ENCODE results near the gene MAGI3.
"Not testable (repeated sequence)": the region's sequence is repeated elsewhere in the genome, so short reads cannot be mapped to it uniquely, and the experiment has no call there.

The MAGI3 gene

DNA sequence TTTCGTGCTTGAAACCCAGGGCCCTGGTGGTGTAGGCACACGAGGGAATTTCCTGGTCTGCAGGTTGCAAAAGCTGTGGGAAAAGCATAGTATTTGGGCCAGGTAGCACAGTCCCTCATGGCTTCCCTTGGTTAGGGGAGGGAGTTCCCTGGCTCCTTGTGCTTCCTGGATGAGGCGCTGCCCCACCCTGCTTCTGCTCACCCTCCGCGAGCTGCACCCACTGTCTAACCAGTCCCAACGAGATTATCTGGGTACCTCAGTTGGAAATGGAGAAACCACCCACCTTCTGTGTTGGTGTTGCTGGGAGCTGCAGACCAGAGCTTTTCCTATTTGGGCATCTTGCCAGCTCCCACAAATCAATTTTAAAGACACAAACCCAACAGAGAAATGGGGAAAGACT, 186.0 kb downstream of the MAGI3 start:
- Histone ChIP-seq H3K4me3 (ENCODE audit: low read depth, low read length) (no peak overlapping the region), H2AFZ (ENCODE audit: low read length, unreplicated experiment) (no peak overlapping the region)

DNA sequence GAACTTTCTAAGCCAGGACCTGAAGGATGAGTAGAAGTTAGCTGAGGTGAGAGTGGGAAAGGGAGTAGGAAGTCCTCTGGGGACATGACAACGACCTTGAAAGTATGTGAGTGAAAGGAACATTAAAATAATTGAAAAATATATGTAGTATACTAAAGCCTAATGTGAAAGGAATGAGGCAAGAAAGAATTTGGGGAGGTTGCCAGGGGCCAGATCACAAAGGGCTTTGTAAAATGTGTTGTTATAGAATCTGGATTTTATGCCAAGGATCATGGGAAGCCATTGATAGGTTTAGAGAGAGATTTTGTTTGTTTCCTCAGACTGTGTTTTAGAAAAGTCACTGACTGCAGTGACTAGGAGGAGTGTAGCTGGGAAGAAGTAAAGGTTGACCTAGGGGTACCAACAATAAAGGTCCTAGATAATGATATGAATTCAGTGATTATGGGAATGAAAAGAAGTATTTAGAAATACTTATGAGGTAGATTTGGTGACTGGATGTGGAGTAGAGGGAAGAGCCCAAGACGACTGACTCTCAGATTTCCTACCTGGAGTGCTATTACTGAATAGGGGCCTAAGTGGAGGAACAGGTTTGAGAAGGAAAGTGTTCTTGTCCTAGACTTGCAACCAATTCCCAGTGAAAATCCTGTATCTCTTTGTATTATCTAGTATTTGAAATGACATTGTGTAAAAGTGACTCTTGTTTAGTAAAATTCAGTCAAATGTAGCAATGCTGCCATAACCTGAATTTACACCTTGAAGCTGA, 189.1 kb downstream of the MAGI3 start:
- Histone ChIP-seq H3K36me3 (ENCODE audit: insufficient read depth, low read length) (no peaks in the 10 kb centered on the region), H2AFZ (ENCODE audit: low read length, unreplicated experiment) (no peak overlapping the region), H3K79me2 (ENCODE audit: control insufficient read depth, insufficient read depth, low read length, unreplicated experiment) (no peaks in the 10 kb centered on the region), H3K4me3 (ENCODE audit: low read depth, low read length) (no peak overlapping the region), H3K4me1 (ENCODE audit: control insufficient read depth, insufficient read depth, low read length, unreplicated experiment) (peaks cover 5% of the 10 kb centered on the region), H3K27ac (ENCODE audit: low read depth, low read length) (no peak overlapping the region), H3K27me3 (ENCODE audit: insufficient read depth, low read length) (no peaks in the 10 kb centered on the region)

More for the DNA sequence above, 186.0 kb downstream of the MAGI3 start:
- no peaks in the 10 kb centered on the region for H3K27me3 ChIP-seq (ENCODE audit: insufficient read depth, low read length)
- no peaks in the 10 kb centered on the region for H3K36me3 ChIP-seq (ENCODE audit: insufficient read depth, low read length)
- H3K4me1 ChIP-seq (ENCODE audit: control insufficient read depth, insufficient read depth, low read length, unreplicated experiment) = no peaks in the 10 kb centered on the region
- no peak overlapping the region for H3K27ac ChIP-seq (ENCODE audit: low read depth, low read length)
- H3K79me2 ChIP-seq (ENCODE audit: control insufficient read depth, insufficient read depth, low read length, unreplicated experiment) = no peaks in the 10 kb centered on the region

DNA sequence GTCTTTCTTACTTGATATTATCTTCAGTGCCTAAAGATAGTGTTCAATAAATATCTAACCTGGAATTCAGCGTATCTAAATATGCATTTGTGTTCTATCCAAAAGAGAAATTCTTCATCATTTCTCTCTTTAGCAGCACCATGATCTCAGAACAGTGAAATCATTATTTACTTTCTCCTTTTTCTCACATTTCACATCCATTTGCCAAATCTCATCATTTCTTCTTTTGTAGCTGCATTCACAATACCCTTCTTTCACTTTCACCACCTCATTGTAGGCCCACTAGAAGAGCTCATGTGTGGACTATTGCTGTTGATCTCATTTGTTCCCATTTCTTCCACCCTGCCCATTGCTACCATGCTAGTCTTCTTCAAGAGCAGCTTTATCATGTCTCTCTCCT, 191.0 kb downstream of the MAGI3 start:
- H3K4me3 ChIP-seq (ENCODE audit: low read depth, low read length) = no peak overlapping the region
- H3K4me1 ChIP-seq (ENCODE audit: control insufficient read depth, insufficient read depth, low read length, unreplicated experiment) = peaks cover 5% of the 10 kb centered on the region
- H3K27ac ChIP-seq (ENCODE audit: low read depth, low read length) = no peak overlapping the region
- no peak overlapping the region for H2AFZ ChIP-seq (ENCODE audit: low read length, unreplicated experiment)
- H3K36me3 ChIP-seq (ENCODE audit: insufficient read depth, low read length) = no peaks in the 10 kb centered on the region
- no peaks in the 10 kb centered on the region for H3K79me2 ChIP-seq (ENCODE audit: control insufficient read depth, insufficient read depth, low read length, unreplicated experiment)
- no peaks in the 10 kb centered on the region for H3K27me3 ChIP-seq (ENCODE audit: insufficient read depth, low read length)

DNA sequence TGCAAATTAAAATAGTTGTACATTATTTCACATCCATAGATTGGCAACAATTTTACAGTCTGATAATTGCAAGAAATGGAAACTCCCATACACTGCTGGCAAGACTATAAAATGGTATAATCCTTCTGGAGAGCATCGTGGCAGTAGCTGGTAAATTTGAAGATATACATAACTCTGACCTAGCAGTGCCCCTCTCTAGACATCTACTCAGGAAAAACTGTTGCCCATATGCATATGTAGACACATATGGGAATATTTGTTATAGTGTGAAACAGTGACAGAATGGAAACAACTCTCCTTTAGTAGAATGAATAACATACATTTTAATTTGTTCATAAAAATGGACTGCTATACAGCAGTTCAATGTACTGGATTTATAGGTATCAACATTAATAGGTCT, 191.8 kb downstream of the MAGI3 start:
- H3K27ac ChIP-seq (ENCODE audit: low read depth, low read length) = no peak overlapping the region
- H3K4me3 ChIP-seq (ENCODE audit: low read depth, low read length) = no peak overlapping the region
- H3K4me1 ChIP-seq (ENCODE audit: control insufficient read depth, insufficient read depth, low read length, unreplicated experiment) = peaks cover 5% of the 10 kb centered on the region
- H3K79me2 ChIP-seq (ENCODE audit: control insufficient read depth, insufficient read depth, low read length, unreplicated experiment) = no peaks in the 10 kb centered on the region
- no peaks in the 10 kb centered on the region for H3K36me3 ChIP-seq (ENCODE audit: insufficient read depth, low read length)
- H2AFZ ChIP-seq (ENCODE audit: low read length, unreplicated experiment) = no peak overlapping the region
- no peaks in the 10 kb centered on the region for H3K27me3 ChIP-seq (ENCODE audit: insufficient read depth, low read length)

DNA sequence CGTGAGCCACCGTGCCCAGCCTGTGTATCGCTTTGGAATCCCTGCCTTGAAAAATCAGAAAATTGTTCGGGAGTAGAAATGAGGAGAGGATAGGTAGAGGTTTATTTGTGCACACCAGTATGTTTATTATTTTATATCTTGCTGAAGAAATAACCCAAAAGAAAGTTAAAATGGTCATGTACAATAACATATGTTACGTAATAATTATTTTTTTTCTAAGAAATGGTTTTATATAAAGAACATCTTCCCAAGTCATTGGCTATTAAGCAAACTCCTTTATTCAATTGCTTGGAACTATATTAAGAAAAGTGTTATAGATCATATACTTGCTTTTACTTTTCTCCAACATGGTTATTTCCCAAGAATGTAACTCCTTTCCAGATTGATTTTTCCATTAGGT, 197.2 kb downstream of the MAGI3 start:
- Histone ChIP-seq H2AFZ (ENCODE audit: low read length, unreplicated experiment) (no peak overlapping the region), H3K27ac (ENCODE audit: low read depth, low read length) (no peak overlapping the region), H3K79me2 (ENCODE audit: control insufficient read depth, insufficient read depth, low read length, unreplicated experiment) (no peaks in the 10 kb centered on the region), H3K36me3 (ENCODE audit: insufficient read depth, low read length) (peaks cover 7% of the 10 kb centered on the region; the same call in 1 of the 2 replicates), H3K4me3 (ENCODE audit: low read depth, low read length) (no peak overlapping the region), H3K4me1 (ENCODE audit: control insufficient read depth, insufficient read depth, low read length, unreplicated experiment) (peaks cover 5% of the 10 kb centered on the region), H3K27me3 (ENCODE audit: insufficient read depth, low read length) (no peaks in the 10 kb centered on the region)

DNA sequence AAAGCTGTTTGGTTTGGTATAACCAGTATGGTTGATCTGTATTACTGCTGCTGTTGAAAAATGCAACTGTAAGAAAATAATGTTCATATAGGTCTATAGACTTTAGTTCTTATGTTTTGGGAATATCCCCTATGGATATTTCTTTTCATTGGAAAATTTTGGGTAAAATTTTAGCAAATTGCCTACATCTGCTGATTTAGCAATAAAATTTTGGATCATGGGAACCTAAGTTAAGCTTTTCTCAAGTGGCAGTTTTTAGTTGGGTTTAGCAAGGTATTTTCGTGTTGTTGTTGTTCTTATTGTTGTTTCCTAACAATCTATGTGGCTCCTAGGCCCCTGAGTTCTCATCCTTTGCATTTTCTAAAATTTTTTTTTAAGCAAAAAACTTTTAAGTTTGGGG, 201.9 kb downstream of the MAGI3 start:
- Histone ChIP-seq H3K27me3 (ENCODE audit: insufficient read depth, low read length) (no peaks in the 10 kb centered on the region), H3K36me3 (ENCODE audit: insufficient read depth, low read length) (peaks cover 30% of the 10 kb centered on the region), H3K27ac (ENCODE audit: low read depth, low read length) (no peak overlapping the region), H3K4me1 (ENCODE audit: control insufficient read depth, insufficient read depth, low read length, unreplicated experiment) (no peaks in the 10 kb centered on the region), H3K4me3 (ENCODE audit: low read depth, low read length) (no peak overlapping the region), H3K79me2 (ENCODE audit: control insufficient read depth, insufficient read depth, low read length, unreplicated experiment) (no peaks in the 10 kb centered on the region), H2AFZ (ENCODE audit: low read length, unreplicated experiment) (no peak overlapping the region)

DNA sequence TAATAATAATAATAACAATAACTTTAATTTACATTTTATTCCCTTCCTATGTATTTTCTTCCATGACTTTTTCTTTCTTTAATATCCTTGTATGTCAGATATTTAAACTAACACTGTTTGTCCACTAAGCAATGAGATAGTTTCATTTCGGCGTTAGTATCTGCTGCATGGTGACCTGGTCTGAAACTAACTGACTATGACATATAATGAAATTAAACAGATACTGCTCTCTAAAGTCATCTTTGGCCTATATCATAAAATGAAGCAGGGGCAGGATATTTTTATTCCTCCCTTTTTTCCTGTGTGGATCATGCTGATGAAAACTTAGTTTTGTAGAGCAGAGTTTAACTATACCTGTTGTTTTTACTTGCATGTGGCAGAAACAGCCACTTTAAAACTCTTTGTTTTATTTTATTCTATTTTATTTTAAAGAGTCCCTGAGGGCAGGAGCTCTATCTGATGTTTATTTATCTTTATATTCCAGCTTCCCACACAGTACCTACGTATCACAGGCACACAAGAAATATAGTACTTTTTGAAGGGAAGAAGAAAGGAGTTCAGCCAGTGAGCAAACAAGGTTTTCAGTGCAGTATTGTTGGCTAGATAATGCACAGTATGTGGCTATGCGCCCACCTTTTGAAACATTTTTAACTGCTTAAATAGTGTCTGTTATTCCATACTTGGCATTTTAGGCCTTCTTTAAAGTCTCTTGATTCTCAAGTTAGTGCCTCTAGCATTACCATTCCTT, 203.4 kb downstream of the MAGI3 start:
- no peaks in the 10 kb centered on the region for H3K27me3 ChIP-seq (ENCODE audit: insufficient read depth, low read length)
- no peak overlapping the region for H3K4me3 ChIP-seq (ENCODE audit: low read depth, low read length)
- H3K79me2 ChIP-seq (ENCODE audit: control insufficient read depth, insufficient read depth, low read length, unreplicated experiment) = no peaks in the 10 kb centered on the region
- H3K36me3 ChIP-seq (ENCODE audit: insufficient read depth, low read length) = peaks cover 34% of the 10 kb centered on the region
- no peak overlapping the region for H3K27ac ChIP-seq (ENCODE audit: low read depth, low read length)
- no peaks in the 10 kb centered on the region for H3K4me1 ChIP-seq (ENCODE audit: control insufficient read depth, insufficient read depth, low read length, unreplicated experiment)
- H2AFZ ChIP-seq (ENCODE audit: low read length, unreplicated experiment) = no peak overlapping the region

DNA sequence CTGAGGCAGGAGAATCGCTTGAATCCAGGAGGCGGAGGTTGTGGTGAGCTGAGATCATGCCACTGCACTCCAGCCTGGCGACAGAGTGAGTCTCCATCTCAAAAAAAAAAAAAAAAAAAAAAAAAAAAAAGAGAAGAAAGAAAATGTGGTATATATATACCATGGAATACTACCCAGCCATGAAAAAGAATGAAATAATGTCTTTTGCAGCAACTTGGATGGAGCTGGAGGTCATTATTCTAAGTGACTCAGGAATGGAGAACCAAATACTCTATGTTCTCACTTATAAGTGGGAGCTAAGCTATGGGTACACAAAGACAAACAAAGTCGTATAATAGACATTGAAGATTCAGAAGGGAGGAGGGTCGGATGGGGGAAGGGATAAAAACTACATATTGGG, 214.2 kb downstream of the MAGI3 start:
- H3K4me1 ChIP-seq (ENCODE audit: control insufficient read depth, insufficient read depth, low read length, unreplicated experiment); H2AFZ ChIP-seq (ENCODE audit: low read length, unreplicated experiment); H3K4me3 ChIP-seq (ENCODE audit: low read depth, low read length): not testable (repeated sequence)

DNA sequence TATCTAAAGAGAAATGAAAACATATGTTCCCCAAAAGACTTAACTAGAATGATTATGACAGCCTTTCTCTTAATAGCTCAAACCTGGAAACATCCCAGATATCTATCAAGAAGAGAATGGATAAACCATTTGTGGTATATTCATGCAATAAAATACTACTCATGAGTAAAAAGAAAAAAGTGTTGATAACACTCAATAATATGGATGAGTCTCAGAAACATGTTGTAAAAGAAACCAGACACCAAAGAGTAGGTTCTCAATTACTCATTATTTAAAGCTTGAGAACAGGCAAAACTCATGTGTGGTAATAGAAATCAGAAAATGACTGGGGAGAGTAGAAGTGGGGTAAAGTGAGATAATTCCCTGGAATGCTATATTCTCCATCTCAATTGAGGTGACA, 214.8 kb downstream of the MAGI3 start:
- H3K36me3 ChIP-seq (ENCODE audit: insufficient read depth, low read length) = no peaks in the 10 kb centered on the region
- H3K79me2 ChIP-seq (ENCODE audit: control insufficient read depth, insufficient read depth, low read length, unreplicated experiment) = no peaks in the 10 kb centered on the region
- H3K4me1 ChIP-seq (ENCODE audit: control insufficient read depth, insufficient read depth, low read length, unreplicated experiment) = no peaks in the 10 kb centered on the region

More for the DNA sequence above, 214.2 kb downstream of the MAGI3 start:
- not testable (repeated sequence) for H3K27ac ChIP-seq (ENCODE audit: low read depth, low read length); H3K27me3 ChIP-seq (ENCODE audit: insufficient read depth, low read length); H3K36me3 ChIP-seq (ENCODE audit: insufficient read depth, low read length); H3K79me2 ChIP-seq (ENCODE audit: control insufficient read depth, insufficient read depth, low read length, unreplicated experiment)

DNA sequence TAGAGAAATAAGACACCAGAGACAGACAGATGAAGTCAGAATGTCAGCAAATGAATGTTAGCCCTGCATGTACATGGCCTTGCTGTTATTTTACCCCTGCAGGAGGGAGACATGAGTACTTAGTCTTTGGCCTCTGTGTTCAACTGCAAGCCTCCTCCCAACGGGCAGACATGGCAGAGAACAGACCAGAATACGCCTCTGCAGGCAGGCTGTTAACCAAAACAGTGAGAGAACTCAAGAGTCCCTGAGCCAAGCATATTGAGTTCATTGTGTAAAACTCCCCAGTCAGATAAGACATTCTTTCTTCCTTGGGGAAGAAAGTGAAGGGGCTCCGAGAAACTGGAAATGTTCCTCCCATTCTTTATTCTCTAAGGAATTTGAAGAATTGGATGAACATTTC, 218.1 kb downstream of the MAGI3 start:
- no peaks in the 10 kb centered on the region for H3K36me3 ChIP-seq (ENCODE audit: insufficient read depth, low read length)
- H2AFZ ChIP-seq (ENCODE audit: low read length, unreplicated experiment) = no peak overlapping the region
- no peak overlapping the region for H3K27ac ChIP-seq (ENCODE audit: low read depth, low read length)
- no peaks in the 10 kb centered on the region for H3K4me1 ChIP-seq (ENCODE audit: control insufficient read depth, insufficient read depth, low read length, unreplicated experiment)
- H3K79me2 ChIP-seq (ENCODE audit: control insufficient read depth, insufficient read depth, low read length, unreplicated experiment) = no peaks in the 10 kb centered on the region
- no peak overlapping the region for H3K4me3 ChIP-seq (ENCODE audit: low read depth, low read length)
- H3K27me3 ChIP-seq (ENCODE audit: insufficient read depth, low read length) = no peaks in the 10 kb centered on the region

More for the DNA sequence above, 214.8 kb downstream of the MAGI3 start:
- Histone ChIP-seq H3K27me3 (ENCODE audit: insufficient read depth, low read length) (no peaks in the 10 kb centered on the region), H3K27ac (ENCODE audit: low read depth, low read length) (no peak overlapping the region), H3K4me3 (ENCODE audit: low read depth, low read length) (no peak overlapping the region), H2AFZ (ENCODE audit: low read length, unreplicated experiment) (no peak overlapping the region)

DNA sequence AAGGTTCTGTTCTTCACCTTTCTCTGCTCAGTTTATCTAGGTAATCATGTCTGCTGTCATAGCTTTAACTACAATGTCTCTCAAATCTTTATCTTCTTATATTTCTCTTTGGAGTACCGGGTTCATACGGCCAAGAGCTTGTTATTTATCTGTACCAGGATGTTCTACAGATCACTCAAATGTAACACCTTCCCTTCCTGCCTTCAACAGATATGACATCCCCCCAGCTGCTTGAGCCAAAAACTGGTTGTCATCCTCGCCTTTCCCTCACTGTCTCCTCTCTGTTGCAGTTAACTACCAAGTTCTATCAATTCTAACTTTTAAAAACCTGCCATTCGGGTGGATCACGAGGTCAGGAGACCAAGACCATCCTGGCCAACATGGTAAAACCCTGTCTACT, 220.1 kb downstream of the MAGI3 start:
- H3K36me3 ChIP-seq (ENCODE audit: insufficient read depth, low read length) = no peaks in the 10 kb centered on the region
- H2AFZ ChIP-seq (ENCODE audit: low read length, unreplicated experiment) = no peak overlapping the region
- no peak overlapping the region for H3K27ac ChIP-seq (ENCODE audit: low read depth, low read length)
- no peaks in the 10 kb centered on the region for H3K79me2 ChIP-seq (ENCODE audit: control insufficient read depth, insufficient read depth, low read length, unreplicated experiment)
- H3K4me1 ChIP-seq (ENCODE audit: control insufficient read depth, insufficient read depth, low read length, unreplicated experiment) = peaks cover 6% of the 10 kb centered on the region
- no peaks in the 10 kb centered on the region for H3K27me3 ChIP-seq (ENCODE audit: insufficient read depth, low read length)
- no peak overlapping the region for H3K4me3 ChIP-seq (ENCODE audit: low read depth, low read length)
